GM15510 (cell line): Measurements from ENCODE around the gene LDB2.

Source experiments
- POLR2A ChIP-seq: IDR thresholded peaks from 3 replicates; pipeline ENCODE4 v1.6.1; 2011; ENCODE audit warnings: borderline replicate concordance; ENCODE audit not compliant: insufficient read length; ENCODE audit errors: extremely low read depth

The LDB2 gene

GRCh38 chr4:16897991-16898827 lies at the start of gene LDB2:
Gene LDB2 (minus strand): TSS chr4:16898645.
- TF ChIP-seq POLR2A: no peak

GRCh38 chr4:16942491-16942890 lies 44.0 kb upstream of the LDB2 start:
- no peak for TF ChIP-seq POLR2A

GRCh38 chr4:16939178-16939577 lies 40.7 kb upstream of the LDB2 start:
- no peak for TF ChIP-seq POLR2A

- TF ChIP-seq POLR2A: no peak
These were observed 40.1 kb upstream of the LDB2 start for GRCh38 chr4:16938512-16939040.

GRCh38 chr4:16931339-16932305 lies 33.2 kb upstream of the LDB2 start:
- TF ChIP-seq POLR2A: no peak

GRCh38 chr4:16926214-16926613 lies 27.8 kb upstream of the LDB2 start:
- no peak for TF ChIP-seq POLR2A

GRCh38 chr4:16916719-16917337 lies 18.4 kb upstream of the LDB2 start:
- no peak for TF ChIP-seq POLR2A

- no peak for TF ChIP-seq POLR2A
These were observed 17.6 kb upstream of the LDB2 start for GRCh38 chr4:16916031-16916430.

GRCh38 chr4:16914208-16914607 lies 15.8 kb upstream of the LDB2 start:
- TF ChIP-seq POLR2A: no peak

- TF ChIP-seq POLR2A: no peak
These were observed 14.5 kb upstream of the LDB2 start for GRCh38 chr4:16912896-16913295.

- no peak for TF ChIP-seq POLR2A
These were observed 10.8 kb upstream of the LDB2 start for GRCh38 chr4:16909281-16909680.

- no peak for TF ChIP-seq POLR2A
These were observed 10.1 kb upstream of the LDB2 start for GRCh38 chr4:16908377-16909021.

GRCh38 chr4:16900325-16900724 lies 1.9 kb upstream of the LDB2 start:
- no peak for TF ChIP-seq POLR2A

GRCh38 chr4:16896881-16897750 lies 1.3 kb downstream of the LDB2 start:
- TF ChIP-seq POLR2A: no peak

GRCh38 chr4:16894406-16894805 lies 4.0 kb downstream of the LDB2 start:
- no peak for TF ChIP-seq POLR2A
